Karpas-422 (cell line): ENCODE measurements around the gene EEFSEC. TPM values are rescaled to one million over a fixed set of nuclear protein-coding genes. Genes with fewer than 3 reads are reported as not detected.

Experiments
- DNase-seq: peaks from one replicate; pipeline ENCODE4 v3.0.0-alpha.2; 2015
- H2AFZ ChIP-seq: fragments of 200-600 bp; sonication (generic); 2 replicates; pipeline ENCODE4 v1.6.1; 2014; ENCODE audit warnings: antibody characterized with exemption, low read length, mixed read lengths
- H3K27ac ChIP-seq: fragments of 200-600 bp; sonication (generic); 2 replicates; pipeline ENCODE4 v1.5.1; 2014; ENCODE audit warnings: mild to moderate bottlenecking, low read length, moderate library complexity
- H3K27me3 ChIP-seq: fragments of 200-600 bp; sonication (generic); 2 replicates; pipeline ENCODE4 v1.6.1; 2014; ENCODE audit warnings: low read length, mixed read lengths
- H3K36me3 ChIP-seq: fragments of 200-600 bp; sonication (generic); 2 replicates; pipeline ENCODE4 v1.6.1; 2014; ENCODE audit warnings: low read length, mixed read lengths; ENCODE audit not compliant: insufficient read depth
- H3K4me1 ChIP-seq: fragments of 200-600 bp; sonication (generic); 2 replicates; pipeline ENCODE4 v1.6.1; 2014; ENCODE audit warnings: mild to moderate bottlenecking, low read length, mixed read lengths
- H3K4me2 ChIP-seq: fragments of 200-600 bp; sonication (generic); 2 replicates; pipeline ENCODE4 v1.6.1; 2014; ENCODE audit warnings: low read length, low read depth, mild to moderate bottlenecking; ENCODE audit not compliant: poor library complexity, severe bottlenecking
- H3K4me3 ChIP-seq: fragments of 200-600 bp; sonication (generic); 2 replicates; pipeline ENCODE4 v1.5.1; 2014; ENCODE audit warnings: mild to moderate bottlenecking, antibody characterized with exemption, low read length, mixed read lengths
- H3K79me2 ChIP-seq: fragments of 200-600 bp; sonication (generic); 2 replicates; pipeline ENCODE4 v1.6.1; 2014; ENCODE audit warnings: mild to moderate bottlenecking, low read length, mixed read lengths
- H3K9ac ChIP-seq: fragments of 200-600 bp; sonication (generic); 2 replicates; pipeline ENCODE4 v1.6.0; 2014; ENCODE audit warnings: low read length
- H3K9me2 ChIP-seq: fragments of 200-600 bp; sonication (generic), shearing (Covaris generic); replicated peaks from 2 replicates; pipeline ENCODE4 v1.6.0; 2014; ENCODE audit warnings: mild to moderate bottlenecking, low read length, moderate library complexity; ENCODE audit not compliant: insufficient read depth
- H3K9me3 ChIP-seq: fragments of 300-700, 200-600 bp; sonication (generic); 2 replicates; pipeline ENCODE4 v1.6.1; 2014; ENCODE audit warnings: low read length, mixed read lengths
- H4K20me1 ChIP-seq: fragments of 200-600 bp; sonication (generic); 2 replicates; pipeline ENCODE4 v1.6.1; 2014; ENCODE audit warnings: mild to moderate bottlenecking, antibody characterized with exemption, low read length, low read depth; ENCODE audit not compliant: insufficient read depth
- total RNA-seq: library from RNA; depleted of rRNA; stranded (reverse); fragments of >200 nt; shearing (Covaris generic); gene quantifications from 2 replicates; pipeline ENCODE4 v1.2.3, GENCODE V29; 2014; ENCODE audit warnings: low replicate concordance

EEFSEC gene
- total RNA-seq, 1 experiment from 2014 or later: 10.1 TPM

GRCh38 chr3:128372707-128373533 is 219.6 kb downstream of the EEFSEC start:
- no peak for DNase-seq
- H3K9ac ChIP-seq: no peak overlapping the region
- peaks cover 64% of the 10 kb centered on the region for H3K4me1 ChIP-seq
- no peaks in the 10 kb centered on the region for H3K79me2 ChIP-seq
- H3K4me3 ChIP-seq: no peak overlapping the region
- H4K20me1 ChIP-seq: no peaks in the 10 kb centered on the region
- H3K27ac ChIP-seq: no peak overlapping the region
- H3K4me2 ChIP-seq: no peak overlapping the region
- H2AFZ ChIP-seq: no peak overlapping the region
- no peaks in the 10 kb centered on the region for H3K9me2 ChIP-seq
- H3K36me3 ChIP-seq: no peaks in the 10 kb centered on the region
- H3K27me3 ChIP-seq: no peaks in the 10 kb centered on the region
- no peaks in the 10 kb centered on the region for H3K9me3 ChIP-seq

GRCh38 chr3:128374746-128375445 is 221.6 kb downstream of the EEFSEC start:
- Histone ChIP-seq H3K36me3 (no peaks in the 10 kb centered on the region), H4K20me1 (no peaks in the 10 kb centered on the region), H3K27me3 (no peaks in the 10 kb centered on the region), H3K4me3 (no peak overlapping the region), H3K4me1 (peaks cover 49% of the 10 kb centered on the region), H3K79me2 (no peaks in the 10 kb centered on the region), H2AFZ (no peak overlapping the region), H3K9me3 (no peaks in the 10 kb centered on the region), H3K27ac (peak overlapping the region; percentile 65), H3K4me2 (peak overlapping the region; percentile 62), H3K9ac (no peak overlapping the region; the same call in 1 of the 2 replicates), H3K9me2 (no peaks in the 10 kb centered on the region)
- peak; percentile 83 for DNase-seq

- peaks cover 3% of the 10 kb centered on the region; the same call in 1 of the 2 replicates for H4K20me1 ChIP-seq
- peaks cover 33% of the 10 kb centered on the region for H3K4me1 ChIP-seq
- H3K36me3 ChIP-seq: no peaks in the 10 kb centered on the region
- H3K27ac ChIP-seq: no peak overlapping the region
- H3K9me3 ChIP-seq: no peaks in the 10 kb centered on the region
- no peak overlapping the region for H3K4me2 ChIP-seq
- no peak overlapping the region for H3K4me3 ChIP-seq
- no peaks in the 10 kb centered on the region for H3K9me2 ChIP-seq
- no peaks in the 10 kb centered on the region for H3K27me3 ChIP-seq
- no peaks in the 10 kb centered on the region for H3K79me2 ChIP-seq
- no peak for DNase-seq
- H2AFZ ChIP-seq: no peak overlapping the region
- H3K9ac ChIP-seq: no peak overlapping the region
These were observed 223.2 kb downstream of the EEFSEC start for GRCh38 chr3:128376516-128376915.

GRCh38 chr3:128378631-128379347 is 225.5 kb downstream of the EEFSEC start:
- Histone ChIP-seq H3K79me2 (no peaks in the 10 kb centered on the region), H3K9me3 (no peaks in the 10 kb centered on the region), H3K27me3 (no peaks in the 10 kb centered on the region), H4K20me1 (peaks cover 3% of the 10 kb centered on the region; the same call in 1 of the 2 replicates), H3K4me2 (no peak overlapping the region), H3K36me3 (no peaks in the 10 kb centered on the region), H3K9ac (no peak overlapping the region), H3K27ac (no peak overlapping the region), H3K9me2 (no peaks in the 10 kb centered on the region), H3K4me3 (no peak overlapping the region), H2AFZ (no peak overlapping the region), H3K4me1 (peaks cover 23% of the 10 kb centered on the region)
- no peak for DNase-seq

- Histone ChIP-seq H4K20me1 (peaks cover 3% of the 10 kb centered on the region; the same call in 1 of the 2 replicates), H2AFZ (no peak overlapping the region), H3K9me3 (no peaks in the 10 kb centered on the region), H3K9ac (no peak overlapping the region), H3K4me2 (no peak overlapping the region), H3K4me1 (peaks cover 15% of the 10 kb centered on the region), H3K27me3 (no peaks in the 10 kb centered on the region), H3K36me3 (no peaks in the 10 kb centered on the region), H3K4me3 (no peak overlapping the region), H3K79me2 (no peaks in the 10 kb centered on the region), H3K9me2 (no peaks in the 10 kb centered on the region), H3K27ac (no peak overlapping the region)
- no peak for DNase-seq
These were observed 226.3 kb downstream of the EEFSEC start for GRCh38 chr3:128379367-128380160.

- peaks cover 8% of the 10 kb centered on the region for H3K4me1 ChIP-seq
- DNase-seq: no peak
- no peak overlapping the region for H3K9ac ChIP-seq
- no peaks in the 10 kb centered on the region for H3K36me3 ChIP-seq
- H3K27me3 ChIP-seq: no peaks in the 10 kb centered on the region
- no peak overlapping the region for H3K4me3 ChIP-seq
- peaks cover 3% of the 10 kb centered on the region; the same call in 1 of the 2 replicates for H4K20me1 ChIP-seq
- H3K9me3 ChIP-seq: no peaks in the 10 kb centered on the region
- H3K4me2 ChIP-seq: no peak overlapping the region
- H2AFZ ChIP-seq: no peak overlapping the region
- H3K9me2 ChIP-seq: no peaks in the 10 kb centered on the region
- no peaks in the 10 kb centered on the region for H3K79me2 ChIP-seq
- no peak overlapping the region for H3K27ac ChIP-seq
These were observed 227.0 kb downstream of the EEFSEC start for GRCh38 chr3:128380295-128380694.

- no peak overlapping the region for H3K4me3 ChIP-seq
- H3K36me3 ChIP-seq: no peaks in the 10 kb centered on the region
- H2AFZ ChIP-seq: no peak overlapping the region
- no peaks in the 10 kb centered on the region for H3K27me3 ChIP-seq
- H3K9ac ChIP-seq: no peak overlapping the region
- peaks cover 3% of the 10 kb centered on the region; the same call in 1 of the 2 replicates for H4K20me1 ChIP-seq
- H3K79me2 ChIP-seq: no peaks in the 10 kb centered on the region
- H3K4me1 ChIP-seq: peaks cover 3% of the 10 kb centered on the region
- no peak overlapping the region for H3K27ac ChIP-seq
- no peak overlapping the region for H3K4me2 ChIP-seq
- no peaks in the 10 kb centered on the region for H3K9me3 ChIP-seq
- no peak for DNase-seq
- H3K9me2 ChIP-seq: no peaks in the 10 kb centered on the region
These were observed 227.4 kb downstream of the EEFSEC start for GRCh38 chr3:128380719-128381118.
